Gastrocnemius medialis (tissue), 4 donors: Measurements from ENCODE around the gene HIVEP2.

Source experiments
- POLR2A ChIP-seq, 2 donors: fragments of 450-650 bp; IDR thresholded peaks; one replicate each; pipeline ENCODE4 v1.6.1; 2017; ENCODE audit warnings: antibody characterized with exemption in 2 of 2, mild to moderate bottlenecking in 2 of 2, moderate library complexity in 2 of 2
- TF ChIP-seq, protein P1 (sequence below), 5 experiments: fragments of 450-650 bp in 3 of 5; fragments of 200-600 bp in 2 of 5; sonication (generic) in 2 of 5; IDR thresholded peaks in 4 of 5; conservative IDR thresholded peaks in 1 of 5; 1 replicate in 4 of 5; 2 replicates in 1 of 5; pipeline ENCODE4 v1.5.1; 2016 to 2019; ENCODE audit warnings: antibody characterized with exemption in 5 of 5, mild to moderate bottlenecking in 3 of 5, moderate library complexity in 3 of 5

DNA sequence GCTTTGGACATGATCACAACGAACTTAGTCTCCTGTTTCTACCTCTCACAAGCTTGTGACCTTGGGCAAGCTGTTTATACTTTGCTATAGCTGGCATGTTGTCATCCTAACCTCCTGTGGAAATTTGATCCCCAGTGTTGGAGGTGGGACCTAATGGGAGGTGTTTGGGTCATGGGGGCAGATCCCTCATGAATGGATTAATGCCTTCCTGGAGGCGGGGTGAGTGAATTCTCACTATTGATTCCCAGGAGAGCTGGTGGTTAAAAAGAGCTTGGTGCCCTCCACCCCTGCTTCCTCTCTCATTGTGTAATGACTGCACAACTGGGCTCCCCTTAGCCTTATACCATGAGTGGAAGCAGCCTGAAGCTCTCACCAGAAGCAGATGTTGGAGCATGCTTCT, 228.9 kb downstream of the HIVEP2 start:
- TF ChIP-seq POLR2A (IDR thresholded peaks at IDR 0.05), result no peak
- TF ChIP-seq, protein P1, sequence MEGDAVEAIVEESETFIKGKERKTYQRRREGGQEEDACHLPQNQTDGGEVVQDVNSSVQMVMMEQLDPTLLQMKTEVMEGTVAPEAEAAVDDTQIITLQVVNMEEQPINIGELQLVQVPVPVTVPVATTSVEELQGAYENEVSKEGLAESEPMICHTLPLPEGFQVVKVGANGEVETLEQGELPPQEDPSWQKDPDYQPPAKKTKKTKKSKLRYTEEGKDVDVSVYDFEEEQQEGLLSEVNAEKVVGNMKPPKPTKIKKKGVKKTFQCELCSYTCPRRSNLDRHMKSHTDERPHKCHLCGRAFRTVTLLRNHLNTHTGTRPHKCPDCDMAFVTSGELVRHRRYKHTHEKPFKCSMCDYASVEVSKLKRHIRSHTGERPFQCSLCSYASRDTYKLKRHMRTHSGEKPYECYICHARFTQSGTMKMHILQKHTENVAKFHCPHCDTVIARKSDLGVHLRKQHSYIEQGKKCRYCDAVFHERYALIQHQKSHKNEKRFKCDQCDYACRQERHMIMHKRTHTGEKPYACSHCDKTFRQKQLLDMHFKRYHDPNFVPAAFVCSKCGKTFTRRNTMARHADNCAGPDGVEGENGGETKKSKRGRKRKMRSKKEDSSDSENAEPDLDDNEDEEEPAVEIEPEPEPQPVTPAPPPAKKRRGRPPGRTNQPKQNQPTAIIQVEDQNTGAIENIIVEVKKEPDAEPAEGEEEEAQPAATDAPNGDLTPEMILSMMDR (IDR thresholded peaks at IDR 0.05 in 4 of 5, conservative IDR thresholded peaks at IDR 0.05 in 1 of 5), result no peak
